Lung (tissue), 12 donors: Measurements from ENCODE around the gene DLG2. TPM values are rescaled to one million over a fixed set of nuclear protein-coding genes. Genes with fewer than 3 reads are reported as not detected.

Experiments used
- ATAC-seq: fragments of 200-7000 bp; cut with Tn5 transposase; one replicate; pipeline ENCODE4 v1.9.1; 2020; ENCODE audit warnings: moderate number of reproducible peaks; ENCODE audit not compliant: insufficient read depth, low FRiP score
- DNase-seq, 3 donors: peaks; one replicate each; pipeline ENCODE4 v3.0.0-alpha.2; 2013 to 2017
- H3K27ac ChIP-seq, 2 donors: one replicate each; pipeline ENCODE4 v1.5.1; 2013; ENCODE audit warnings: mild to moderate bottlenecking in 2 of 2, moderate library complexity in 2 of 2, control low read depth in 1 of 2, inconsistent platforms in 1 of 2, low read depth in 1 of 2, low read length in 1 of 2
- H3K27me3 ChIP-seq, 3 donors: one replicate each; pipeline ENCODE4 v1.5.1; 2013; ENCODE audit warnings: low read length in 2 of 3; ENCODE audit not compliant: control insufficient read depth in 3 of 3, insufficient read depth in 3 of 3
- H3K36me3 ChIP-seq, 4 donors: one replicate each; pipeline ENCODE4 v1.5.1; 2013; ENCODE audit warnings: low read length in 4 of 4, mild to moderate bottlenecking in 1 of 4, moderate library complexity in 1 of 4; ENCODE audit not compliant: control insufficient read depth in 4 of 4, insufficient read depth in 4 of 4
- H3K4me1 ChIP-seq, 5 donors: one replicate each; pipeline ENCODE4 v1.5.1; 2013; ENCODE audit warnings: low read length in 5 of 5, mild to moderate bottlenecking in 2 of 5, moderate library complexity in 1 of 5; ENCODE audit not compliant: control insufficient read depth in 5 of 5, insufficient read depth in 5 of 5
- H3K4me3 ChIP-seq: one replicate; pipeline ENCODE4 v1.5.1; 2013; ENCODE audit warnings: mild to moderate bottlenecking, control low read depth, moderate library complexity
- H3K9ac ChIP-seq, 2 donors: one replicate each; pipeline ENCODE4 v1.5.1; 2013; ENCODE audit warnings: low read length in 2 of 2, control low read depth in 1 of 2; ENCODE audit not compliant: insufficient read depth in 1 of 2
- H3K9me3 ChIP-seq, 4 donors: one replicate each; pipeline ENCODE4 v1.5.1; 2013; ENCODE audit warnings: low read length in 3 of 4, mild to moderate bottlenecking in 1 of 4, moderate library complexity in 1 of 4; ENCODE audit not compliant: control insufficient read depth in 4 of 4, insufficient read depth in 3 of 4
- WGBS, 2 donors: extraction: QIAGEN DNeasy Blood & Tissue Kit; methylation state at CpG; one replicate each; pipeline ENCODE4 v1.1.7; 2013; 5-methylcytosine and 5-hydroxymethylcytosine counted together
- polyA plus RNA-seq, 2 donors: library from polyadenylated mRNA; stranded (reverse); fragments of 200-250 nt; gene quantifications; one replicate each; pipeline ENCODE4 v1.2.1, GENCODE V29; 2013
- total RNA-seq, 2 donors: library from RNA; depleted of rRNA in 1 of 2; stranded (reverse); fragments of >200 nt in 1 of 2; gene quantifications; one replicate each; pipeline ENCODE4 v1.2.1, GENCODE V29; 2014 to 2021
- TF ChIP-seq, protein P1 (sequence below): IDR thresholded peaks from 2 replicates; pipeline ENCODE4 v1.5.1; 2012; ENCODE audit warnings: mild to moderate bottlenecking; ENCODE audit errors: control extremely low read depth, extremely low read depth
- donor health status: control.
- donor health status: control.
- donor health status: Bipolar disorder and iron deficiency.
- donor health status: healthy.
- donor health status: DM: yes; HTN: yes; CAD: no.

The DLG2 gene
- total and polyA plus RNA-seq, 4 donors: 0.32 to 24.1 (median 5.4) TPM

DNA sequence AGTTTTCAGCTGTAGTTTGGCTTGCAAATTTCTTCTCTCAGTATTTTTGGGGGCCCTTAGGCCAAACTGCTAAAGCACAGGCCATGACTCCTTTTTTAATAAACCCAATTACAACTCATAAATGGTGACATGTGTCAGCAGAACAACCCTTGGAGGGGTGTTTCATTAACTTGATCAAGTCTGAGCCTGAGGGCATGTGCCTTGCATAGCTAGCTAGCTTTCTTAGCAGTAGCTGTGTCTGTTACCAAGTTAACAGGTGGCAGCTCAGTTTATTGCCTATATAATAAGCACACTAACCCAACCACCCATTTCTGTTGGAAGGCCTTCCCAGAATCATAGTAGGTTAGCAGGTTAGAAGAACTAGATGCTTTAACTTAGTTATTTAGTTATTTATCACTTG is 1390.7 kb downstream of the DLG2 start:
- no peak for ATAC-seq
- H3K9me3 ChIP-seq: no peaks in the 10 kb centered on the region
- H3K27ac ChIP-seq: no peak overlapping the region
- H3K4me1 ChIP-seq: no peaks in the 10 kb centered on the region
- no peaks in the 10 kb centered on the region for H3K27me3 ChIP-seq
- no peak overlapping the region for H3K4me3 ChIP-seq
- H3K36me3 ChIP-seq: no peaks in the 10 kb centered on the region
- TF ChIP-seq, protein P1, sequence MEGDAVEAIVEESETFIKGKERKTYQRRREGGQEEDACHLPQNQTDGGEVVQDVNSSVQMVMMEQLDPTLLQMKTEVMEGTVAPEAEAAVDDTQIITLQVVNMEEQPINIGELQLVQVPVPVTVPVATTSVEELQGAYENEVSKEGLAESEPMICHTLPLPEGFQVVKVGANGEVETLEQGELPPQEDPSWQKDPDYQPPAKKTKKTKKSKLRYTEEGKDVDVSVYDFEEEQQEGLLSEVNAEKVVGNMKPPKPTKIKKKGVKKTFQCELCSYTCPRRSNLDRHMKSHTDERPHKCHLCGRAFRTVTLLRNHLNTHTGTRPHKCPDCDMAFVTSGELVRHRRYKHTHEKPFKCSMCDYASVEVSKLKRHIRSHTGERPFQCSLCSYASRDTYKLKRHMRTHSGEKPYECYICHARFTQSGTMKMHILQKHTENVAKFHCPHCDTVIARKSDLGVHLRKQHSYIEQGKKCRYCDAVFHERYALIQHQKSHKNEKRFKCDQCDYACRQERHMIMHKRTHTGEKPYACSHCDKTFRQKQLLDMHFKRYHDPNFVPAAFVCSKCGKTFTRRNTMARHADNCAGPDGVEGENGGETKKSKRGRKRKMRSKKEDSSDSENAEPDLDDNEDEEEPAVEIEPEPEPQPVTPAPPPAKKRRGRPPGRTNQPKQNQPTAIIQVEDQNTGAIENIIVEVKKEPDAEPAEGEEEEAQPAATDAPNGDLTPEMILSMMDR: no peak
- DNase-seq: no peak
- no peak overlapping the region for H3K9ac ChIP-seq

- H3K27ac ChIP-seq: no peak overlapping the region
- no peak overlapping the region for H3K4me3 ChIP-seq
- 63 to 66% methylated on average over 4 of the region's 4 CpGs for WGBS, 2 donors
- H3K4me1 ChIP-seq: no peaks in the 10 kb centered on the region
- TF ChIP-seq, protein P1: no peak
- H3K9ac ChIP-seq: no peak overlapping the region
- no peaks in the 10 kb centered on the region for H3K27me3 ChIP-seq
- H3K36me3 ChIP-seq: no peaks in the 10 kb centered on the region
- ATAC-seq (no peak), DNase-seq (no peak)
- H3K9me3 ChIP-seq: no peaks in the 10 kb centered on the region
These were observed 1392.5 kb downstream of the DLG2 start for GRCh38 chr11:84234462-84235202.

- Histone ChIP-seq H3K36me3 (no peaks in the 10 kb centered on the region), H3K4me3 (no peak overlapping the region), H3K27me3 (no peaks in the 10 kb centered on the region), H3K9ac (no peak overlapping the region), H3K9me3 (no peaks in the 10 kb centered on the region), H3K4me1 (no peaks in the 10 kb centered on the region), H3K27ac (no peak overlapping the region)
- WGBS, 2 donors: 60 to 62% methylated on average over 2 of the region's 2 CpGs
- TF ChIP-seq, protein P1: no peak
- DNase-seq: no peak
- no peak for ATAC-seq
These were observed 1393.1 kb downstream of the DLG2 start for GRCh38 chr11:84234011-84234410.

GRCh38 chr11:84232511-84232910 is 1394.6 kb downstream of the DLG2 start:
- ATAC-seq: no peak
- Histone ChIP-seq H3K9me3 (no peaks in the 10 kb centered on the region), H3K4me3 (no peak overlapping the region), H3K4me1 (no peaks in the 10 kb centered on the region), H3K36me3 (no peaks in the 10 kb centered on the region), H3K9ac (no peak overlapping the region), H3K27ac (no peak overlapping the region), H3K27me3 (no peaks in the 10 kb centered on the region)
- TF ChIP-seq, protein P1: no peak
- no peak for DNase-seq
